ENCODE data around the gene RBP3.

DNA sequence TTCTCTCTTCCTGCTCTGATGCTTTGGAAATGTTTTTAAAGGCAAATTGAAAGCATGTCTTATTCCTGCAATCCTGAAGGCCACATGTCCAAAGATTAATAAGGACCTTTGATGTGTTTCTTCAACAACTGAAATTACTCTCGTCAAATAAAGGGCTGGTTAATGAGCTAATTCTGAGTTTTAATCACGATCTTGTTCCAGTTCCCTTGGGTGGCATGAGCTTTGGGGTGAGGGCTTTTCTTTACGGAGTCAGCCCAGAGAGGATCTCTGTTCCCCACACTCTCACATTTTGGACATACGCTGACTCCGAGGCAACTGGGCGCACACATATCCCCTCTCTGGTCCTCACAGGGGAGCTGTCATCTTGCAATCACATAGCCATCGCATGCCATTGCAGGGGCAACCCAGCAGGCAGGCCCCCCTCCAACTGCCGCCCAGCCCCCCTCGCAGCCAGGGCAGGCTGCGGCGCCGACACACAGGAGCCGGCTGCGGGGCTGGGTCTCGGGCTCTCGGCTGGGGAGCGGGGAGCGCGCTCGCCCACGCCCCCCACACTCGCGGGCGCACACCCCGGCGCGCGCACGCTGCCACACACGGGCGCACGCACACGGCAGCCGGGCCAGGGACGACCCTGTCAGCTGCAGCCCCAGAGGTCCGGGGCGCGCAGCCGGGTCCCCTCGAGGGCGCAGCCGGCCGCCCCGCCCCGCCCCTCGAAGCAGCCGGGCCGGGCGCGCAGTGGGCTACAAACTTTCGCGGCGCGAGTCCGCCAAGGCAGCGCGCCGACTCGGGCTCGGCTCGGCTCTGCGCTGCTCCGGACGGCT lies 48.3 kb upstream of the RBP3 start, which contains the start of gene GDF10:
- TF ChIP-seq POLR2A (IDR thresholded peaks at IDR 0.05): no peak
- TF ChIP-seq, protein P1, sequence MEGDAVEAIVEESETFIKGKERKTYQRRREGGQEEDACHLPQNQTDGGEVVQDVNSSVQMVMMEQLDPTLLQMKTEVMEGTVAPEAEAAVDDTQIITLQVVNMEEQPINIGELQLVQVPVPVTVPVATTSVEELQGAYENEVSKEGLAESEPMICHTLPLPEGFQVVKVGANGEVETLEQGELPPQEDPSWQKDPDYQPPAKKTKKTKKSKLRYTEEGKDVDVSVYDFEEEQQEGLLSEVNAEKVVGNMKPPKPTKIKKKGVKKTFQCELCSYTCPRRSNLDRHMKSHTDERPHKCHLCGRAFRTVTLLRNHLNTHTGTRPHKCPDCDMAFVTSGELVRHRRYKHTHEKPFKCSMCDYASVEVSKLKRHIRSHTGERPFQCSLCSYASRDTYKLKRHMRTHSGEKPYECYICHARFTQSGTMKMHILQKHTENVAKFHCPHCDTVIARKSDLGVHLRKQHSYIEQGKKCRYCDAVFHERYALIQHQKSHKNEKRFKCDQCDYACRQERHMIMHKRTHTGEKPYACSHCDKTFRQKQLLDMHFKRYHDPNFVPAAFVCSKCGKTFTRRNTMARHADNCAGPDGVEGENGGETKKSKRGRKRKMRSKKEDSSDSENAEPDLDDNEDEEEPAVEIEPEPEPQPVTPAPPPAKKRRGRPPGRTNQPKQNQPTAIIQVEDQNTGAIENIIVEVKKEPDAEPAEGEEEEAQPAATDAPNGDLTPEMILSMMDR (IDR thresholded peaks at IDR 0.05 in 4 of 5, conservative IDR thresholded peaks at IDR 0.05 in 1 of 5): no peak

Data from gastrocnemius medialis (tissue), 4 donors.